GM10248 (cell line): ENCODE results near the gene TEX13C.

Source experiments
- CTCF ChIA-PET: fragments of 300-600 bp; sonication (Branson Sonifier 250); formaldehyde crosslinking; extraction: SDS; loops from one replicate; lab custom pipeline; 2021; ENCODE audit warnings: antibody characterized with exemption; lab: Yijun Ruan, JAX
- POLR2A ChIA-PET: fragments of 350-650 bp; sonication (Branson Sonifier 250); formaldehyde crosslinking; extraction: SDS; loops from one replicate; lab custom pipeline; 2020; ENCODE audit warnings: antibody characterized with exemption; lab: Yijun Ruan, JAX
- DNase-seq: peaks from one replicate; pipeline ENCODE4 v3.0.0; 2012; ENCODE audit errors: extremely low spot score
- CTCF ChIP-seq: IDR thresholded peaks from 2 replicates; pipeline ENCODE4 v1.5.1; 2012; ENCODE audit warnings: mild to moderate bottlenecking, low read depth; ENCODE audit errors: extremely low read depth, missing control alignments, control extremely low read depth

TEX13C gene

DNA sequence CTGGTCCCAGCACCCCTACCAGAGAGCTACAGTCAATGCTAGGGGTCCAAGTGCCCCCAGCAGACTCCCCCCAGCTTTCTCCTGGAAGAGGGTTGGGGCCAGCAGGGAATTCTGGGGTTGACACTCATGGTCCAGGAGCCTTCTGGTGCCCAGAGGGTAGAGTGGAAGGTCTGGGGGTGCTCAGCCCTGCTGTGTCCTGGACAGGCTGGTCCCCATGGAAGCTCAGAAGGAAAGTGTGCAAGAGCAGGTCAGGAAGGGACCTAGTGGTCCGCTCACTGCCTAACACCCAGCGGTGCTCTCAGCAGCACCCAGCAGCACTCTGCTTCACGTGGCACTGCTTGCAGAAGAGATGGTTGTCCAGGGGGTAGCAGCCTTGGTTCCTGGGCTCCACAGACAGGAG lies 6.9 kb downstream of the TEX13C start:
- CTCF ChIA-PET: no interaction called here
- POLR2A ChIA-PET: no interaction called here
- TF ChIP-seq CTCF: no peak
- no peak for DNase-seq

DNA sequence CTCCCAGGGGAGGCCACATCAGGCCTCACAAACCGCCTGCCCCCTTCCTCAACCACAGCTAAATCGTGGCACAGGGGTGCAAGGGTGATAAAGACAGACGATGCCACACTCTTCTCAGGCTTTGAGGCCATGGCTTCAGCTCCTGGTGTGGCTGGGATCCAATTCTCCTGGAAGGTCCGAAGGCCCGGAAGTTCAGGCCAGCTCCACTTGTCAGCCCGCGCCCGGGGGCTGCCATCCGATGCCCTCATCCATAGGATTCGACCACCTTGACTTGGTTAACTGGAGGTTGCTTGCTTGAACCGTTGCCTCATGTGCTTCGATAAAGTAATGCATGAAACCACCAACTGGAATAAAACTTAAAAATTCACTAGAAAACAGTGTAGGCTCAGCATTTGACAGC lies 8.2 kb downstream of the TEX13C start:
- CTCF ChIA-PET: no interaction called here
- POLR2A ChIA-PET: no interaction called here
- DNase-seq: no peak
- no peak for TF ChIP-seq CTCF

GRCh38 chrX:125333583-125333982 lies 13.9 kb downstream of the TEX13C start:
- POLR2A ChIA-PET: no interaction called here
- CTCF ChIA-PET: no interaction called here
- TF ChIP-seq CTCF: no peak
- DNase-seq: no peak

GRCh38 chrX:125340490-125340889 lies 20.8 kb downstream of the TEX13C start:
- TF ChIP-seq CTCF: no peak

DNA sequence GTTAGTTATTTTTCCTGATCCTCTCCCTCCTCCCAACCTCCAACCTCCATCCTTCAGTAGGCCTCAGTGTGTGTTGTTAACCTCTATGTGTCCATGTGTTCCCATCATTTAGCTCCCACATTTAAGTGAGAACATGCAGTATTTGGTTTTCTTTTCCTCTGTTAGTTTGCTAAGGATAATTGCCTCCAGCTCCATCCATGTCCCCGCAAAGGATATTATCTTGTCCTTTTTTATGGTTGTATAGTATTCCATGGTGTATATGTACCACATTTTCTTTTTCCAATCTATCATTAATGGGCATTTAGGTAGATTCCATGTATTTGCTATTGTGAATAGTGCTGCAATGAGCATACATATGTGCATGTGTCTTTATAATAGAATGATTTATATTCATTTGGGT lies 54.5 kb downstream of the TEX13C start:
- DNase-seq: no peak
- ChIA-PET POLR2A (no interaction called here), CTCF (no interaction called here)
- no peak for TF ChIP-seq CTCF

More at GRCh38 chrX:125340490-125340889, 20.8 kb downstream of the TEX13C start:
- CTCF ChIA-PET: no interaction called here
- no peak for DNase-seq
- POLR2A ChIA-PET: no interaction called here
